Measurements from ENCODE around the gene COL4A5.

Gene COL4A5

DNA sequence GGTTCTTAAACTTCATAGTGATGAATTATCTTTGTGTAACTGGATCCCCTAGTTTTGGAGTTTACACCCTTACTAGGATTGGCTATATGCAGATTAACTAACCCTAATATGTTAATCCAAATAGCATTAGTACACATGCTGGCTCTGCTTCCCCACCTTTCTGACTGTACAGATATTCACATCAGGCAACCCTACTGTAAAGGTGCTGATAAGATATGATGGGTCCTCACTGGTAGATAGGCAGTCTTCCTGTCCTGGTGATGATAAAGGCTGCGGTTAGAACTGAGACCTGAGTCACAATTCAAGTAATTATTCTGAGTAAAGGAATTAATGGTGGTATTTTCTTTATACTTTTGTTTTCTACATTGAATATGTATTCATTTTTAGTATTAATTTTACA, 118.6 kb downstream of the COL4A5 start:
- Histone ChIP-seq H3K4me2 (ENCODE audit: low read length) (no peak overlapping the region), H3K9me3 (replicated peaks; ENCODE audit: low read length) (no peaks in the 10 kb centered on the region), H3K4me3 (ENCODE audit: low read length) (no peak overlapping the region), H3K4me1 (ENCODE audit: control insufficient read depth, insufficient read depth, low read length) (no peaks in the 10 kb centered on the region), H3K9ac (ENCODE audit: low read depth, low read length) (no peak overlapping the region), H3K36me3 (ENCODE audit: insufficient read depth, low read length) (no peaks in the 10 kb centered on the region), H3K27me3 (ENCODE audit: control insufficient read depth, insufficient read depth, low read length) (peaks cover 15% of the 10 kb centered on the region)

- Histone ChIP-seq H3K36me3 (ENCODE audit: insufficient read depth, low read length) (no peaks in the 10 kb centered on the region), H3K27me3 (ENCODE audit: control insufficient read depth, insufficient read depth, low read length) (peaks cover 16% of the 10 kb centered on the region), H3K4me2 (ENCODE audit: low read length) (no peak overlapping the region), H3K9me3 (replicated peaks; ENCODE audit: low read length) (no peaks in the 10 kb centered on the region), H3K4me1 (ENCODE audit: control insufficient read depth, insufficient read depth, low read length) (no peaks in the 10 kb centered on the region), H3K4me3 (ENCODE audit: low read length) (no peak overlapping the region), H3K9ac (ENCODE audit: low read depth, low read length) (no peak overlapping the region)
These were observed 133.5 kb downstream of the COL4A5 start for GRCh38 chrX:108573136-108573535.

DNA sequence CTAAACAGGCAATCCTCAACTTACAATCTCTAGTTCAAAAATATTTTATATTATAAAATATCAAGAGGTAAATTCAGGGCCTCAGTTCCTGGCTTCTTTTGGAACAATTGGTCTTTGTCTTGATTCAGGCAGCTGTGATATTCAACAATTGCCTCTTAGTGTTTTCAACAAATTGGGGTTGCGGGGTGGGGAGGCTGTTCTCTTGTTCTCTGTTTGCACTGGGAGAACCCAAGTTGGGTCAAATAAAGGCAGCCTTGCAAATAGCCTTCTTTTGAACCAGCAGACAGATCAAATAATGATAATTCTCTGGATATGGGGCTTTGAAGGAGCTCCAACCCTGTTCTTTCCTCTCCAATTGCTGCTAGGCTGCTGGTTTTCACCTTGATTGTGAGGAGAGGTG, 142.5 kb downstream of the COL4A5 start:
- Histone ChIP-seq H3K4me2 (ENCODE audit: low read length) (no peak overlapping the region), H3K4me1 (ENCODE audit: control insufficient read depth, insufficient read depth, low read length) (no peaks in the 10 kb centered on the region), H3K27me3 (ENCODE audit: control insufficient read depth, insufficient read depth, low read length) (peaks cover 4% of the 10 kb centered on the region), H3K36me3 (ENCODE audit: insufficient read depth, low read length) (no peaks in the 10 kb centered on the region), H3K9me3 (replicated peaks; ENCODE audit: low read length) (no peaks in the 10 kb centered on the region), H3K4me3 (ENCODE audit: low read length) (no peak overlapping the region), H3K9ac (ENCODE audit: low read depth, low read length) (no peak overlapping the region)

- no peak overlapping the region for H3K4me3 ChIP-seq (ENCODE audit: low read length)
- H3K36me3 ChIP-seq (ENCODE audit: insufficient read depth, low read length): no peaks in the 10 kb centered on the region
- no peak overlapping the region for H3K4me2 ChIP-seq (ENCODE audit: low read length)
- no peaks in the 10 kb centered on the region for H3K9me3 ChIP-seq (replicated peaks; ENCODE audit: low read length)
- H3K27me3 ChIP-seq (ENCODE audit: control insufficient read depth, insufficient read depth, low read length): peaks cover 4% of the 10 kb centered on the region
- no peaks in the 10 kb centered on the region for H3K4me1 ChIP-seq (ENCODE audit: control insufficient read depth, insufficient read depth, low read length)
- H3K9ac ChIP-seq (ENCODE audit: low read depth, low read length): no peak overlapping the region
These were observed 145.1 kb downstream of the COL4A5 start for GRCh38 chrX:108584617-108585211.

DNA sequence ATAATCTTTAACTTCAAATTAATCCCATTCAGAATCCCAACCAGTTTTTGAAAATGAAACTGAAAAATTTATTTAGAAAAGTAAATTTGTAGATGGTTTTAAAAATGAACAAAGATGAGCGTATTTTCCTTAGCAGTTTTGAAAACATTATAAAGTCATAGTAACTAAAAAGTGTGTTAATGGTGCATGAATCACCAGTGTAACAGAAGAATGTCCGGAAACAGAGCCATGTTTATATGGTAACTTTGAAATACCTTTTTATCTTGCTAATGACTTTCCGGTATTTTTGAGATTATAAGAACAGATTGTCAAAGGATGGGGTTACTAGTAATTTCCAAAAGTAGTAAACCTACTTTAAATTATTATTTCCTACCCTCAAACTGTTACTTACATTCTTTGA, 150.9 kb downstream of the COL4A5 start:
- Histone ChIP-seq H3K27me3 (ENCODE audit: control insufficient read depth, insufficient read depth, low read length) (peaks cover 4% of the 10 kb centered on the region), H3K4me2 (ENCODE audit: low read length) (no peak overlapping the region), H3K9me3 (replicated peaks; ENCODE audit: low read length) (no peaks in the 10 kb centered on the region), H3K4me3 (ENCODE audit: low read length) (no peak overlapping the region), H3K36me3 (ENCODE audit: insufficient read depth, low read length) (no peaks in the 10 kb centered on the region), H3K4me1 (ENCODE audit: control insufficient read depth, insufficient read depth, low read length) (no peaks in the 10 kb centered on the region), H3K9ac (ENCODE audit: low read depth, low read length) (no peak overlapping the region)

DNA sequence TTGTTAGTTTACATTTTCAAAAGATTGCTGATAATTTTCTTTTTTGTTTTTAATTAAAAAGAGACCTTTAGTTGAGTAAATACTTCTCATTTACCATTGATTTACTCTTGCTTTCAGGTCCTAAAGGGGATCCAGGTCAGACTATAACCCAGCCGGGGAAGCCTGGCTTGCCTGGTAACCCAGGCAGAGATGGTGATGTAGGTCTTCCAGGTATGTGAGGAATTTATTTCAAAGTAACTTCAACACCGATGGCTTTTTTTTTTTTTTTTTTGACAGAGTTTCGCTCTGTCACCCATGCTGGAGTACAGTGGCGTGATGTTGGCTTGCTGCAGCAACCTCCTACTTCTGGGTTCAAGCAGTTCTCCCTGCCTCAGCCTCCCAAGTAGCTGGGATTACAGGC, 161.6 kb downstream of the COL4A5 start:
- no peaks in the 10 kb centered on the region for H3K9me3 ChIP-seq (replicated peaks; ENCODE audit: low read length)
- H3K27me3 ChIP-seq (ENCODE audit: control insufficient read depth, insufficient read depth, low read length): no peaks in the 10 kb centered on the region
- H3K4me2 ChIP-seq (ENCODE audit: low read length): no peak overlapping the region
- H3K36me3 ChIP-seq (ENCODE audit: insufficient read depth, low read length): no peaks in the 10 kb centered on the region
- no peak overlapping the region for H3K4me3 ChIP-seq (ENCODE audit: low read length)
- no peaks in the 10 kb centered on the region for H3K4me1 ChIP-seq (ENCODE audit: control insufficient read depth, insufficient read depth, low read length)
- H3K9ac ChIP-seq (ENCODE audit: low read depth, low read length): no peak overlapping the region

- H3K4me1 ChIP-seq (ENCODE audit: control insufficient read depth, insufficient read depth, low read length): no peaks in the 10 kb centered on the region
- no peak overlapping the region for H3K4me2 ChIP-seq (ENCODE audit: low read length)
- no peaks in the 10 kb centered on the region for H3K36me3 ChIP-seq (ENCODE audit: insufficient read depth, low read length)
- H3K9ac ChIP-seq (ENCODE audit: low read depth, low read length): no peak overlapping the region
- H3K27me3 ChIP-seq (ENCODE audit: control insufficient read depth, insufficient read depth, low read length): peaks cover 5% of the 10 kb centered on the region
- no peaks in the 10 kb centered on the region for H3K9me3 ChIP-seq (replicated peaks; ENCODE audit: low read length)
- no peak overlapping the region for H3K4me3 ChIP-seq (ENCODE audit: low read length)
These were observed 170.5 kb downstream of the COL4A5 start for GRCh38 chrX:108610141-108610540.

- no peak overlapping the region for H3K4me2 ChIP-seq (ENCODE audit: low read length)
- H3K9me3 ChIP-seq (replicated peaks; ENCODE audit: low read length): no peaks in the 10 kb centered on the region
These were observed 175.0 kb downstream of the COL4A5 start for GRCh38 chrX:108614616-108615015.

GRCh38 chrX:108640817-108641216, 201.2 kb downstream of the COL4A5 start:
- H3K4me2 ChIP-seq (ENCODE audit: low read length): no peak overlapping the region
- no peak overlapping the region for H3K9ac ChIP-seq (ENCODE audit: low read depth, low read length)
- H3K36me3 ChIP-seq (ENCODE audit: insufficient read depth, low read length): no peaks in the 10 kb centered on the region
- H3K27me3 ChIP-seq (ENCODE audit: control insufficient read depth, insufficient read depth, low read length): no peaks in the 10 kb centered on the region
- H3K4me1 ChIP-seq (ENCODE audit: control insufficient read depth, insufficient read depth, low read length): no peaks in the 10 kb centered on the region
- no peaks in the 10 kb centered on the region for H3K9me3 ChIP-seq (replicated peaks; ENCODE audit: low read length)
- no peak overlapping the region for H3K4me3 ChIP-seq (ENCODE audit: low read length)

More at GRCh38 chrX:108614616-108615015, 175.0 kb downstream of the COL4A5 start:
- Histone ChIP-seq H3K9ac (ENCODE audit: low read depth, low read length) (no peak overlapping the region), H3K36me3 (ENCODE audit: insufficient read depth, low read length) (no peaks in the 10 kb centered on the region), H3K27me3 (ENCODE audit: control insufficient read depth, insufficient read depth, low read length) (peaks cover 5% of the 10 kb centered on the region), H3K4me1 (ENCODE audit: control insufficient read depth, insufficient read depth, low read length) (no peaks in the 10 kb centered on the region), H3K4me3 (ENCODE audit: low read length) (no peak overlapping the region)

GRCh38 chrX:108641589-108642272, 202.1 kb downstream of the COL4A5 start:
- Histone ChIP-seq H3K36me3 (ENCODE audit: insufficient read depth, low read length) (no peaks in the 10 kb centered on the region), H3K4me2 (ENCODE audit: low read length) (no peak overlapping the region), H3K4me1 (ENCODE audit: control insufficient read depth, insufficient read depth, low read length) (no peaks in the 10 kb centered on the region), H3K4me3 (ENCODE audit: low read length) (no peak overlapping the region), H3K9me3 (replicated peaks; ENCODE audit: low read length) (no peaks in the 10 kb centered on the region), H3K9ac (ENCODE audit: low read depth, low read length) (no peak overlapping the region), H3K27me3 (ENCODE audit: control insufficient read depth, insufficient read depth, low read length) (no peaks in the 10 kb centered on the region)

- Histone ChIP-seq H3K4me1 (ENCODE audit: control insufficient read depth, insufficient read depth, low read length) (no peaks in the 10 kb centered on the region), H3K27me3 (ENCODE audit: control insufficient read depth, insufficient read depth, low read length) (no peaks in the 10 kb centered on the region), H3K9ac (ENCODE audit: low read depth, low read length) (no peak overlapping the region), H3K4me2 (ENCODE audit: low read length) (no peak overlapping the region), H3K4me3 (ENCODE audit: low read length) (no peak overlapping the region), H3K9me3 (replicated peaks; ENCODE audit: low read length) (no peaks in the 10 kb centered on the region), H3K36me3 (ENCODE audit: insufficient read depth, low read length) (no peaks in the 10 kb centered on the region)
These were observed 202.6 kb downstream of the COL4A5 start for GRCh38 chrX:108642273-108642628.

DNA sequence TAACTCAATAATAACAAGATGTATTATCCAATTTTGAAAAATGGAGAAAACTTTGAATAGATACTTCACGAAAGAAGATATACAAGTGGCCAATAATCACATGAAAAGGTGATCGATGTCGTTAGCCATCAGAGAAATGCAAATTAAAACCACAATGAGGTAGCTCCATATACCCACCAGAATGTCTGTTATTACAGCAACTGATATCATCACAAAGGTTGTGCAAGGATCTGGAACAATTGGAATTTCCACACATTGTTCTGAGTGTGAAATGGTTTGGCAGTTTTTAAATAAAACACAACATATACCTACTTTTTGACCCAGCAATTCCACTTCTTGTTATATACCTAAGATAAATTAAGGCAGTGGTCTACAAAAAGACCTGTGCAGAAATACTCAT, 225.1 kb downstream of the COL4A5 start:
- no peaks in the 10 kb centered on the region for H3K36me3 ChIP-seq (ENCODE audit: insufficient read depth, low read length)
- no peaks in the 10 kb centered on the region for H3K9me3 ChIP-seq (replicated peaks; ENCODE audit: low read length)
- peaks cover 2% of the 10 kb centered on the region for H3K27me3 ChIP-seq (ENCODE audit: control insufficient read depth, insufficient read depth, low read length)

More for the DNA sequence above, 225.1 kb downstream of the COL4A5 start:
- Histone ChIP-seq H3K4me3 (ENCODE audit: low read length) (no peak overlapping the region), H3K4me1 (ENCODE audit: control insufficient read depth, insufficient read depth, low read length) (no peaks in the 10 kb centered on the region), H3K9ac (ENCODE audit: low read depth, low read length) (no peak overlapping the region), H3K4me2 (ENCODE audit: low read length) (no peak overlapping the region)
